CD8-positive, alpha-beta memory T cell (primary cell): ENCODE results near the gene CDYL. TPM values are rescaled to one million over a fixed set of nuclear protein-coding genes. Genes with fewer than 3 reads are reported as not detected.

Experiments used
- CTCF ChIA-PET: fragments of 350-600 bp; sonication (Branson Sonifier 250); formaldehyde crosslinking; loops from one replicate; lab custom pipeline; 2021; ENCODE audit warnings: antibody characterized with exemption; lab: Charles Lee
- POLR2A ChIA-PET: fragments of 350-600 bp; sonication (Branson Sonifier 250); formaldehyde crosslinking; loops from one replicate; lab custom pipeline; 2021; ENCODE audit warnings: antibody characterized with exemption; lab: Charles Lee
- DNase-seq, 5 donors: peaks; one replicate each; pipeline versions ENCODE4 v3.0.0 to v3.0.0-alpha.2; 2020 to 2022; ENCODE audit warnings: mixed read lengths in 1 of 5
- H3K27ac ChIP-seq: one replicate; pipeline ENCODE4 v1.7.0; 2013; ENCODE audit warnings: low read depth, mild to moderate bottlenecking, low read length, moderate library complexity
- H3K27me3 ChIP-seq: 2 replicates; pipeline ENCODE4 v1.7.0; 2013; ENCODE audit warnings: low read length, mild to moderate bottlenecking; ENCODE audit not compliant: insufficient read depth, poor library complexity, severe bottlenecking
- H3K36me3 ChIP-seq: 2 replicates; pipeline ENCODE4 v1.7.0; 2013; ENCODE audit warnings: mild to moderate bottlenecking, low read length, moderate library complexity; ENCODE audit not compliant: insufficient read depth
- H3K4me1 ChIP-seq: 2 replicates; pipeline ENCODE4 v1.7.0; 2013; ENCODE audit warnings: mild to moderate bottlenecking, low read length, moderate library complexity; ENCODE audit not compliant: insufficient read depth
- H3K4me3 ChIP-seq: 2 replicates; pipeline ENCODE4 v1.7.0; 2013; ENCODE audit warnings: mild to moderate bottlenecking, low read length
- H3K9me3 ChIP-seq: 2 replicates; pipeline ENCODE4 v1.7.0; 2013; ENCODE audit warnings: mild to moderate bottlenecking, low read length
- H3K27ac Mint-ChIP-seq, 8 donors: one replicate each; pipeline ENCODE4 v1.8.0; 2020 to 2021; ENCODE audit warnings: mixed read lengths in 8 of 8, mild to moderate bottlenecking in 6 of 8, inconsistent platforms in 3 of 8, moderate library complexity in 3 of 8
- H3K27me3 Mint-ChIP-seq, 2 donors: one replicate each; pipeline ENCODE4 v1.8.0; 2020 to 2021; ENCODE audit warnings: mixed read lengths in 2 of 2, mild to moderate bottlenecking in 1 of 2, moderate library complexity in 1 of 2
- H3K36me3 Mint-ChIP-seq, 3 donors: one replicate each; pipeline ENCODE4 v1.8.0; 2020 to 2021; ENCODE audit warnings: mixed read lengths in 3 of 3, inconsistent platforms in 1 of 3, mild to moderate bottlenecking in 1 of 3
- H3K4me1 Mint-ChIP-seq, 3 donors: one replicate each; pipeline ENCODE4 v1.8.0; 2020 to 2021; ENCODE audit warnings: mixed read lengths in 3 of 3, inconsistent platforms in 1 of 3, mild to moderate bottlenecking in 1 of 3
- H3K4me3 Mint-ChIP-seq, 7 donors: one replicate each; pipeline ENCODE4 v1.8.0; 2020 to 2021; ENCODE audit warnings: mixed read lengths in 7 of 7, mild to moderate bottlenecking in 6 of 7, moderate library complexity in 4 of 7, inconsistent platforms in 2 of 7
- H3K9me3 Mint-ChIP-seq, 5 donors: one replicate each; pipeline ENCODE4 v1.8.0; 2020 to 2022; ENCODE audit warnings: mixed read lengths in 5 of 5, mild to moderate bottlenecking in 3 of 5, moderate library complexity in 2 of 5, inconsistent platforms in 1 of 5
- polyA plus RNA-seq: library from polyadenylated mRNA; unstranded; fragments of 300-500 nt; fragmentation: Illumina TruSeq; gene quantifications from one replicate; pipeline ENCODE4 v1.2.3, GENCODE V29; 2021
- total RNA-seq, 2 experiments: library from RNA; stranded (reverse); gene quantifications; one replicate each; pipeline ENCODE4 v1.2.3, GENCODE V29; 2021

CDYL gene
- total and polyA plus RNA-seq, 3 experiments from 2014 or later, result 7.5 to 32.2 (median 31.7) TPM

DNA sequence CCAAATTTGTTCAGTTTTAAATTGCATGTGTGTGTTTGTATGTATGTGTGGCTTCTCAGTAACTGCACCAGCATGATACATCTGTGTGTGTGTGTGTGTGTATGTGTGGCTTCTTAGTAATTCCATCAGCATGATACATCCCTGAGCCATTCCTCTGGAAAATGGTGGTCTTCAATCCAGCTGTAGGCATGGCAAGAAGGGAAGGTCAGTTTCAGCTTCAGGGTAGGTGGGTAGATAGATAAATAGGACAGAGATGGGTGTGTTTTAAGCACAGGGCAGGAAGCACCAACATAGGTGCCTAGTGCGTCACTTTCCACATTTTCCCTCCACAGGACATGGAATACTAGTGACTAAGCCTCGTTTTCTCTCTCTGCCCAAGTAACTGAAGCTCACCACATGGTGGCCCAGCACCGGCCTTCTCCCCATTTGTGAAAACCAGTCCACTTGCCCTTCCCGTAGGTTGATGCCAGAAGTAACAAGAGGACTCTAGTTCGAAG is 144.8 kb downstream of the CDYL start:
- Mint-ChIP-seq H3K9me3 (no peaks in the 10 kb centered on the region), H3K27me3 (no peaks in the 10 kb centered on the region), H3K4me1 (peaks cover 50 to 72% (median 59%) of the 10 kb centered on the region in 3 donors), H3K36me3 (peaks cover 0 to 6% (median 2%) of the 10 kb centered on the region in 3 donors), H3K4me3 (no peak overlapping the region), H3K27ac (no peak overlapping the region)
- ChIA-PET POLR2A (no interaction called here), CTCF (interaction anchor here (1.3 kb wide), 1 partner anchor 10 kb away, joined by 5 read pairs; no protein-coding TSS in a partner anchor)
- Histone ChIP-seq H3K36me3 (peaks cover 2% of the 10 kb centered on the region), H3K27me3 (no peaks in the 10 kb centered on the region), H3K27ac (no peak overlapping the region), H3K9me3 (no peaks in the 10 kb centered on the region), H3K4me3 (no peak overlapping the region), H3K4me1 (peaks cover 18% of the 10 kb centered on the region)
- no peak for DNase-seq

DNA sequence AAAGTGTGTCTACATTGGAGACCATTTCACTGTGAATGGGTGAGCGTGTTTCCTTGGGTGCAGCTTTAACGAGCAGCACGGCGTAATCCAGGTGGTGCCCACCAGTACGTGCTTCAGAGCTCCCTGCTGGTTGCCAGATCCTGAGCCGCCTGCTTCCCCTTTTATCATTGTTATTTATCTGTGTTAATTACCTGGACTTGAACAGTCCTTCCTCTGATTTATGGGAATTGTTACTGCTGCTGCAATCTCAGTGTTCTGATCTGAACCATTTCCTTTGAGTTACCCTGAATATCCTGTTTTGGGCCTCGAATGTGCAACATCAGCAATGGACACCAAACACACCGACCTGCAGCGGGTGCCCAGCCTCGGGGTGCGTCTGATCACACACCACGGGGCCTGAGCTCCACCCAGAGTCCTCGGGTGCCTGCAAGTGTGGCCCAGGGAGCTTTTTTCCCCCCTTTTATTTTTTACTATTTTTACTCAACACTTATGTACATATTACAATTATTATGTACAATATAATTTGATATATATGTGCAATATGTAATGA is 146.4 kb downstream of the CDYL start:
- no peak overlapping the region for H3K27ac Mint-ChIP-seq
- H3K4me1 Mint-ChIP-seq, result peaks cover 36 to 60% (median 49%) of the 10 kb centered on the region in 3 donors
- ChIA-PET CTCF (no interaction called here), POLR2A (no interaction called here)
- H3K4me3 ChIP-seq, result no peak overlapping the region
- H3K9me3 Mint-ChIP-seq, result no peaks in the 10 kb centered on the region
- H3K4me1 ChIP-seq, result peaks cover 4% of the 10 kb centered on the region
- H3K27me3 Mint-ChIP-seq, result no peaks in the 10 kb centered on the region
- H3K36me3 Mint-ChIP-seq, result peaks cover 0 to 6% (median 2%) of the 10 kb centered on the region in 3 donors
- no peaks in the 10 kb centered on the region for H3K27me3 ChIP-seq
- H3K36me3 ChIP-seq, result no peaks in the 10 kb centered on the region
- H3K9me3 ChIP-seq, result no peaks in the 10 kb centered on the region
- H3K27ac ChIP-seq, result no peak overlapping the region
- no peak for DNase-seq
- H3K4me3 Mint-ChIP-seq, result no peak overlapping the region

DNA sequence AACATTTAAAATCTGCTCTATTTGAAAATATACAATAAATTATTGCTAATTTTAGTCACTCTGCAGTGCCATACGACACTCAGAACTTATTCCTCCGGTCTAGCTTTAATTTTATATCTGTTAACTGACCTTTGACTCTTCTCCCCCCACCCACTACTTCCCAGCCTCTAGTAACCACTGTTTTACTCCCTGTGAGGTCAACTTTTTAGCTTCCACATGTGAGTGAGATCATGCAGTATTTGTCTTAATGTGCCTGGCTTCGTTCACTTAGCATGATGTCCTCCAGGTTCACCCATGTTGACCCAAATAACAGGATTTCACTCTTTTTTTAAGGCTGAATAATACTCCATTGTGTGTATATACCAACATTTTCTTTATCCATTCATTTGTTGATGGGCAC is 146.9 kb downstream of the CDYL start:
- peak overlapping the region in 1 of 8 donors; percentile 55 for H3K27ac Mint-ChIP-seq
- no peak overlapping the region for H3K4me3 Mint-ChIP-seq
- Histone ChIP-seq H3K9me3 (no peaks in the 10 kb centered on the region), H3K27me3 (no peaks in the 10 kb centered on the region), H3K4me3 (no peak overlapping the region), H3K27ac (no peak overlapping the region), H3K4me1 (no peaks in the 10 kb centered on the region), H3K36me3 (no peaks in the 10 kb centered on the region)
- peaks cover 35 to 60% (median 49%) of the 10 kb centered on the region in 3 donors for H3K4me1 Mint-ChIP-seq
- H3K27me3 Mint-ChIP-seq, result no peaks in the 10 kb centered on the region
- no peak for DNase-seq
- peaks cover 0 to 6% (median 3%) of the 10 kb centered on the region in 3 donors for H3K36me3 Mint-ChIP-seq
- H3K9me3 Mint-ChIP-seq, result no peaks in the 10 kb centered on the region
- ChIA-PET CTCF (no interaction called here), POLR2A (no interaction called here)

DNA sequence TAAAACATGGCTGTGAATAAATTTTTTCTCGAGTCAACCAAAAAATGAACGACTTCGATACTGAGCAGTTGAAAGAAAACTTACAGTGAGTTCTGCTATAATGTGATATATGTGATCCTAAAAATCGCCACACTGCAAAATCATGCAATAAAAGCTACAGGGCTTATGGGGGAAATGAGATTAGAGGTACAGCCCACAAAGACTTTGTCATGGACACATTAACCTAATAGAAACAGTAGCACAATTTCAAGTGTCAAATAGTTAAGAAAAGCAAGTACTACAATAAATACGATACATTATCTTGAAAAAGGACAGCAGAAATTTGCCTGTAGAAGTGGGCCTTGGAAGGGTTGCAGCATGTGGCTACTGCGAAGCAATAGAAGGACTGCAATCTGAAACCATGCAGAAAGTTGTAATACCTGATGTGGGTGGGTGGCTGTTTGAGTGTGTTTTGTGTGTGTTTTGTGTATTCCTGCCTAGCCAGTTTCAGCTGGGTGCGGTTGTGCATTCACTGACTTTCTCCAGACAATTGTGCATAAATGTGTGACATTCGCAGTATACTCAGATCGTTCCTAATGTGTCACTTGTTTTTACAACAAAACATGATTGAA is 148.6 kb downstream of the CDYL start:
- no peaks in the 10 kb centered on the region for H3K27me3 ChIP-seq
- Mint-ChIP-seq H3K27me3 (no peaks in the 10 kb centered on the region), H3K27ac (peak overlapping the region in 1 of 8 donors; percentile 22), H3K9me3 (no peaks in the 10 kb centered on the region), H3K4me1 (peaks cover 44 to 66% (median 55%) of the 10 kb centered on the region in 3 donors), H3K4me3 (no peak overlapping the region), H3K36me3 (peaks cover 0 to 6% (median 3%) of the 10 kb centered on the region in 3 donors)
- no peak overlapping the region for H3K4me3 ChIP-seq
- CTCF ChIA-PET, result no interaction called here
- peaks cover 4% of the 10 kb centered on the region for H3K4me1 ChIP-seq
- H3K9me3 ChIP-seq, result no peaks in the 10 kb centered on the region
- H3K36me3 ChIP-seq, result no peaks in the 10 kb centered on the region
- POLR2A ChIA-PET, result no interaction called here
- DNase-seq, result no peak
- no peak overlapping the region for H3K27ac ChIP-seq

DNA sequence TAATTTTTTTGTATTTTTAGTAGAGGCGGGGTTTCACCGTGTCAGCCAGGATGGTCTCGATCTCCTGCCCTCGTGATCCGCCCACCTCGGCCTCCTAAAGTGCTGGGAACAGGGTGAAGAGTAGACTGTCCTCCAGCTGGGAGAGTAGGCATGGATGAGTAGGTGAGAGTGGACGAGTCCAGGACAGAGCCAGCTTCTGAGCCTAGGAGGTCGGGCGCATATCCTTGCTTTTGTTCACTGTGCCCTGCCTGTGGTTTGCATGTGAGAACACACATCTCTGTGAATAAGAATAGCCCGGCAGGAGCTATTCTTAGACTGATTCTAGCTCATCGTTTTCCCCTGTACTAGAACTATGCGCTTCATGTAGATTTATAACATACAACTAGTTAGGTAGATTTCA is 149.4 kb downstream of the CDYL start:
- ChIA-PET CTCF (no interaction called here), POLR2A (interaction anchor here (0.5 kb wide), 1 partner anchor 76 kb away, joined by 4 read pairs; no protein-coding TSS in a partner anchor)
- H3K27me3 ChIP-seq, result no peaks in the 10 kb centered on the region
- Mint-ChIP-seq H3K4me3 (no peak overlapping the region), H3K4me1 (peaks cover 48 to 68% (median 63%) of the 10 kb centered on the region in 3 donors), H3K27me3 (no peaks in the 10 kb centered on the region), H3K36me3 (peaks cover 0 to 6% (median 1%) of the 10 kb centered on the region in 3 donors), H3K27ac (no peak overlapping the region), H3K9me3 (no peaks in the 10 kb centered on the region)
- peaks cover 7% of the 10 kb centered on the region for H3K4me1 ChIP-seq
- no peaks in the 10 kb centered on the region for H3K36me3 ChIP-seq
- DNase-seq, result no peak
- no peaks in the 10 kb centered on the region for H3K9me3 ChIP-seq
- no peak overlapping the region for H3K4me3 ChIP-seq
- no peak overlapping the region for H3K27ac ChIP-seq

DNA sequence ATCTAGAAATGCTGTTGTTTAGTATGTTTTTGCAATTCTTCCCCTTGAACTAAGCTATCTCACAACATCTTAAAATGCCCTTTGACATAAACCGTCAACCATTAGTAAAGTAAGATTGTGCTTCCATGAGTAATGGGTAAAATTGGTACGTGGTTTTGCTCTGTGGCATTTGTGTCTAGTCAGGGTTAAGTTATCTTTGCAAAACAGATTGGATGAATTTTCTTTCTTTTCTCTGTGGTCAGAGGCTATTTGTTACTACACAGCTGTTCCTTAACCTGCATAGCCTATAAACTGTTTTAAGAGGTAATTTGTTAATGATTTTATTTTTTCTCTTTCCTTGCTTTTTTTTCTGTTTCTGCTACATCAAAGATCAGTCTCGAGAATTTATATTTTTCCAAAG is 152.2 kb downstream of the CDYL start:
- H3K36me3 ChIP-seq, result no peaks in the 10 kb centered on the region
- no peak overlapping the region for H3K4me3 ChIP-seq
- Mint-ChIP-seq H3K4me3 (no peak overlapping the region), H3K36me3 (peaks cover 0 to 11% (median 4%) of the 10 kb centered on the region in 3 donors), H3K9me3 (no peaks in the 10 kb centered on the region), H3K27me3 (peaks cover 0 to 2% of the 10 kb centered on the region in 2 donors), H3K4me1 (peaks cover 52 to 69% (median 67%) of the 10 kb centered on the region in 3 donors), H3K27ac (no peak overlapping the region)
- no peaks in the 10 kb centered on the region for H3K27me3 ChIP-seq
- ChIA-PET POLR2A (no interaction called here), CTCF (interaction anchor here (1.1 to 2.0 kb wide), 2 partner anchors 7 to 21 kb away, joined by 3 to 4 read pairs; no protein-coding TSS in a partner anchor)
- H3K27ac ChIP-seq, result no peak overlapping the region
- H3K4me1 ChIP-seq, result peaks cover 7% of the 10 kb centered on the region
- H3K9me3 ChIP-seq, result no peaks in the 10 kb centered on the region
- DNase-seq, result no peak

DNA sequence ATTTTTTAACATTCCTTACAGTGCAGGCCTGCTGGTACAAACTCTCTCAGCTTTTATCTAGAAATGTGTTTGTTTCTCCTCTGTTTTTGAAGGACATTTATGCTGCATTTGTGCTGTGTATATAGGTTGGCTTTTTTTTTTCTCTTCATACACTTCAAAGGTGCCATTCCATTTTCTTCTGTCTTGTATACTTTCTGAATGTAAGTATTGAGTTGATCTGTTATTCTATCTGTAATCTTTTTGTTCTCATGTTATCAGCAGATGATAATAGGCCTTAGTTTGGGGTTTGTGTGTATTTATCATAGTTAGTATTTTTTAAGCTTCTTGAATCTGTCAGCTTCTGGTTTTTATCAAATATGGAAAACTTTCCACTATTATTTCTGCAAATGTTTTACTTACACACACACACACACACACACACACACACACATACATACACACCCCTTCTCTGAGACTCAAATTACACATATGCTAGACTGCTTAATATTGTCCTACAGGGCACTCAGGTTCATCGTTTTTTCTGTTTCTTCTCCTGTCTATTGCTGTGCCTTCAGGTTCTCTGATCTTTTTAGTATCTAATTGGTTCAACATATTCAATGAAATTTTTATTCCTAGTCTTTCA is 153.0 kb downstream of the CDYL start:
- H3K4me1 Mint-ChIP-seq, result peaks cover 55 to 70% (median 69%) of the 10 kb centered on the region in 3 donors
- H3K9me3 Mint-ChIP-seq, result no peaks in the 10 kb centered on the region
- CTCF ChIA-PET, result no interaction called here
- no peak for DNase-seq
- H3K36me3 Mint-ChIP-seq, result peaks cover 0 to 11% (median 4%) of the 10 kb centered on the region in 3 donors
- H3K4me3 Mint-ChIP-seq, result no peak overlapping the region
- Histone ChIP-seq H3K4me1 (peaks cover 7% of the 10 kb centered on the region), H3K27ac (no peak overlapping the region), H3K4me3 (no peak overlapping the region), H3K9me3 (no peaks in the 10 kb centered on the region), H3K27me3 (no peaks in the 10 kb centered on the region), H3K36me3 (no peaks in the 10 kb centered on the region)
- POLR2A ChIA-PET, result no interaction called here
- H3K27me3 Mint-ChIP-seq, result peaks cover 0 to 2% of the 10 kb centered on the region in 2 donors
- H3K27ac Mint-ChIP-seq, result peak overlapping the region in 1 of 8 donors; percentile 18
